GM23338 (cell line): ENCODE results near the gene UBFD1. TPM values are rescaled to one million over a fixed set of nuclear protein-coding genes. Genes with fewer than 3 reads are reported as not detected.

Experiments used
- CREB1 ChIP-seq: fragments of 250-450 bp; sonication (Bioruptor Pico); IDR thresholded peaks from 2 replicates; pipeline ENCODE4 v1.5.0; 2020; ENCODE audit warnings: low read depth, mild to moderate bottlenecking, moderate library complexity
- CTCF ChIP-seq, 2 experiments: fragments of 200-600 bp in 1 of 2; sonication (generic) in 1 of 2; conservative IDR thresholded peaks; 2 replicates each; pipeline versions ENCODE4 v1.5.1 to v1.6.1; 2016 to 2017; ENCODE audit warnings: antibody characterized with exemption in 2 of 2, low read depth in 2 of 2, mild to moderate bottlenecking in 2 of 2, moderate library complexity in 1 of 2
- ETS1 ChIP-seq: IDR thresholded peaks from 2 replicates; pipeline ENCODE4 v1.6.1; 2016; ENCODE audit warnings: antibody characterized with exemption
- EZH2 ChIP-seq: fragments of 200-600 bp; sonication (generic); IDR thresholded peaks from one replicate; pipeline ENCODE4 v1.8.0; 2017; ENCODE audit warnings: antibody characterized with exemption, mild to moderate bottlenecking, low read depth; ENCODE audit not compliant: unreplicated experiment
- EZH2phosphoT487 ChIP-seq: fragments of 200-600 bp; sonication (generic); IDR thresholded peaks from one replicate; pipeline ENCODE4 v1.8.1; 2018; ENCODE audit warnings: antibody characterized with exemption; ENCODE audit not compliant: unreplicated experiment
- STAT1 ChIP-seq: IDR thresholded peaks from one replicate; pipeline ENCODE4 v1.6.1; 2016; ENCODE audit warnings: antibody characterized with exemption; ENCODE audit not compliant: unreplicated experiment
- ZNF114 ChIP-seq: fragments of 250-450 bp; sonication (Bioruptor Pico); IDR thresholded peaks from 2 replicates; pipeline ENCODE4 v1.5.0; 2020; ENCODE audit warnings: mild to moderate bottlenecking, moderate library complexity
- ZNF331 ChIP-seq: fragments of 250-450 bp; sonication (Bioruptor Pico); IDR thresholded peaks from 2 replicates; pipeline ENCODE4 v1.5.0; 2020; ENCODE audit warnings: low read depth, mild to moderate bottlenecking, moderate library complexity
- polyA plus RNA-seq: library from polyadenylated mRNA; unstranded; fragments of >200 nt; fragmentation: Nextera tagmentation; extraction: Ambion mirVana; gene quantifications from 2 replicates; pipeline ENCODE4 v1.2.1, GENCODE V29; 2016
- total RNA-seq: library from RNA; depleted of rRNA; stranded (reverse); fragments of >200 nt; shearing (Covaris generic); gene quantifications from 2 replicates; pipeline ENCODE4 v1.2.3, GENCODE V29; 2014
- TF ChIP-seq, protein P1 (sequence below): fragments of 250-450 bp; sonication (Bioruptor Pico); IDR thresholded peaks from 2 replicates; pipeline ENCODE4 v1.5.0; 2020; ENCODE audit warnings: mild to moderate bottlenecking, moderate library complexity

UBFD1 gene
- total and polyA plus RNA-seq, 2 experiments from 2014 or later, result 28.5 to 249 TPM

DNA sequence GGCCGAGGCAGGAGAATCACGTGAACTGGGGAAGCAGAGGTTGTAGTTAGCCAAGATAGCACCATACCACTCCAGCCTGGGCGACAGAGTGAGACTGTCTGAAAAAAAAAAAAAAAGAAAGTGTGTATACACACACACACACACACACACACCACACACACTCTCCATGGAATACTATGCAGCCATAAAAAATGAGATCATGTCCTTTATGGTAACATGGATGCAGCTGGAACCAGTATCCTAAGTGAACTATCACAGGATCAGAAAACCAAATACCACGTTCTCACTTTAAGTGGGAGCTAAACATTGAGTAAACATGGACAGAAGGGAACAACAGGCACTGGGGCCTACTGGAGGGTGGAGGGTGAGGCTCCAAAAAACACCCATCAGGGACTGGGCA is 21.8 kb downstream of the UBFD1 start (continued):
- TF ChIP-seq, protein P1, sequence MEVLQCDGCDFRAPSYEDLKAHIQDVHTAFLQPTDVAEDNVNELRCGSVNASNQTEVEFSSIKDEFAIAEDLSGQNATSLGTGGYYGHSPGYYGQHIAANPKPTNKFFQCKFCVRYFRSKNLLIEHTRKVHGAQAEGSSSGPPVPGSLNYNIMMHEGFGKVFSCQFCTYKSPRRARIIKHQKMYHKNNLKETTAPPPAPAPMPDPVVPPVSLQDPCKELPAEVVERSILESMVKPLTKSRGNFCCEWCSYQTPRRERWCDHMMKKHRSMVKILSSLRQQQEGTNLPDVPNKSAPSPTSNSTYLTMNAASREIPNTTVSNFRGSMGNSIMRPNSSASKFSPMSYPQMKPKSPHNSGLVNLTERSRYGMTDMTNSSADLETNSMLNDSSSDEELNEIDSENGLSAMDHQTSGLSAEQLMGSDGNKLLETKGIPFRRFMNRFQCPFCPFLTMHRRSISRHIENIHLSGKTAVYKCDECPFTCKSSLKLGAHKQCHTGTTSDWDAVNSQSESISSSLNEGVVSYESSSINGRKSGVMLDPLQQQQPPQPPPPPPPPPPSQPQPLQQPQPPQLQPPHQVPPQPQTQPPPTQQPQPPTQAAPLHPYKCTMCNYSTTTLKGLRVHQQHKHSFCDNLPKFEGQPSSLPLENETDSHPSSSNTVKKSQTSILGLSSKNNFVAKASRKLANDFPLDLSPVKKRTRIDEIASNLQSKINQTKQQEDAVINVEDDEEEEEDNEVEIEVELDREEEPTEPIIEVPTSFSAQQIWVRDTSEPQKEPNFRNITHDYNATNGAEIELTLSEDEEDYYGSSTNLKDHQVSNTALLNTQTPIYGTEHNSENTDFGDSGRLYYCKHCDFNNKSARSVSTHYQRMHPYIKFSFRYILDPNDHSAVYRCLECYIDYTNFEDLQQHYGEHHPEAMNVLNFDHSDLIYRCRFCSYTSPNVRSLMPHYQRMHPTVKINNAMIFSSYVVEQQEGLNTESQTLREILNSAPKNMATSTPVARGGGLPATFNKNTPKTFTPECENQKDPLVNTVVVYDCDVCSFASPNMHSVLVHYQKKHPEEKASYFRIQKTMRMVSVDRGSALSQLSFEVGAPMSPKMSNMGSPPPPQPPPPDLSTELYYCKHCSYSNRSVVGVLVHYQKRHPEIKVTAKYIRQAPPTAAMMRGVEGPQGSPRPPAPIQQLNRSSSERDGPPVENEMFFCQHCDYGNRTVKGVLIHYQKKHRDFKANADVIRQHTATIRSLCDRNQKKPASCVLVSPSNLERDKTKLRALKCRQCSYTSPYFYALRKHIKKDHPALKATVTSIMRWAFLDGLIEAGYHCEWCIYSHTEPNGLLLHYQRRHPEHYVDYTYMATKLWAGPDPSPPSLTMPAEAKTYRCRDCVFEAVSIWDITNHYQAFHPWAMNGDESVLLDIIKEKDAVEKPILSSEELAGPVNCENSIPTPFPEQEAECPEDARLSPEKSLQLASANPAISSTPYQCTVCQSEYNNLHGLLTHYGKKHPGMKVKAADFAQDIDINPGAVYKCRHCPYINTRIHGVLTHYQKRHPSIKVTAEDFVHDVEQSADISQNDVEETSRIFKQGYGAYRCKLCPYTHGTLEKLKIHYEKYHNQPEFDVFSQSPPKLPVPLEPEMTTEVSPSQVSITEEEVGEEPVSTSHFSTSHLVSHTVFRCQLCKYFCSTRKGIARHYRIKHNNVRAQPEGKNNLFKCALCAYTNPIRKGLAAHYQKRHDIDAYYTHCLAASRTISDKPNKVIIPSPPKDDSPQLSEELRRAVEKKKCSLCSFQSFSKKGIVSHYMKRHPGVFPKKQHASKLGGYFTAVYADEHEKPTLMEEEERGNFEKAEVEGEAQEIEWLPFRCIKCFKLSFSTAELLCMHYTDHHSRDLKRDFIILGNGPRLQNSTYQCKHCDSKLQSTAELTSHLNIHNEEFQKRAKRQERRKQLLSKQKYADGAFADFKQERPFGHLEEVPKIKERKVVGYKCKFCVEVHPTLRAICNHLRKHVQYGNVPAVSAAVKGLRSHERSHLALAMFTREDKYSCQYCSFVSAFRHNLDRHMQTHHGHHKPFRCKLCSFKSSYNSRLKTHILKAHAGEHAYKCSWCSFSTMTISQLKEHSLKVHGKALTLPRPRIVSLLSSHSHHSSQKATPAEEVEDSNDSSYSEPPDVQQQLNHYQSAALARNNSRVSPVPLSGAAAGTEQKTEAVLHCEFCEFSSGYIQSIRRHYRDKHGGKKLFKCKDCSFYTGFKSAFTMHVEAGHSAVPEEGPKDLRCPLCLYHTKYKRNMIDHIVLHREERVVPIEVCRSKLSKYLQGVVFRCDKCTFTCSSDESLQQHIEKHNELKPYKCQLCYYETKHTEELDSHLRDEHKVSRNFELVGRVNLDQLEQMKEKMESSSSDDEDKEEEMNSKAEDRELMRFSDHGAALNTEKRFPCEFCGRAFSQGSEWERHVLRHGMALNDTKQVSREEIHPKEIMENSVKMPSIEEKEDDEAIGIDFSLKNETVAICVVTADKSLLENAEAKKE, result no peak
- TF ChIP-seq CTCF (conservative IDR thresholded peaks at IDR 0.05; ENCODE audit: low read depth in 2 of 2) (no peak), ZNF114 (CRISPR knock-in tag) (no peak), STAT1 (no peak), EZH2phosphoT487 (no peak), ZNF331 (CRISPR knock-in tag) (no peak), CREB1 (no peak), EZH2 (no peak), ETS1 (no peak)
